ENCODE measurements around the gene IFIT1.
"Not testable (repeated sequence)": the region's sequence is repeated elsewhere in the genome, so short reads cannot be mapped to it uniquely, and the experiment has no call there.

IFIT1 gene

DNA sequence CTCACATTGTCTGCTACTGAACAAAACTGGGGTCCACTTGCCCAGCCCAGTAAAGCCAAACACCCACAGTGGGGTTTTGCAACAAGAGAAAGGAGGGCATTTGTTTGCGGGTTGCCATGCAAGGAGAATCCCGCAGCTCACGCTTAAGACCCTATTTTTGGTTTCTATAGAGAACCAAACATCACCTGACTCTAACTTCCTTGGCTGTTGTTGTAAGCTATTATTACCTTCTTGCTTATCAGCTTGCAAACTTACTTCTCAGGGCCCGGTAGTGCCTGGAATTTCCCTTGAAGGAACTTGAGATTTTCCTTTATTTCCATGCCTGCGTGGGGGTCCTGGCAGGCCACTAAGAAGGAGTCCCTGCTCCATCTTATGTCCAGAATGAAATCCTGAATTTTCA, 43.9 kb upstream of the IFIT1 start:
- TF ChIP-seq, protein P1, sequence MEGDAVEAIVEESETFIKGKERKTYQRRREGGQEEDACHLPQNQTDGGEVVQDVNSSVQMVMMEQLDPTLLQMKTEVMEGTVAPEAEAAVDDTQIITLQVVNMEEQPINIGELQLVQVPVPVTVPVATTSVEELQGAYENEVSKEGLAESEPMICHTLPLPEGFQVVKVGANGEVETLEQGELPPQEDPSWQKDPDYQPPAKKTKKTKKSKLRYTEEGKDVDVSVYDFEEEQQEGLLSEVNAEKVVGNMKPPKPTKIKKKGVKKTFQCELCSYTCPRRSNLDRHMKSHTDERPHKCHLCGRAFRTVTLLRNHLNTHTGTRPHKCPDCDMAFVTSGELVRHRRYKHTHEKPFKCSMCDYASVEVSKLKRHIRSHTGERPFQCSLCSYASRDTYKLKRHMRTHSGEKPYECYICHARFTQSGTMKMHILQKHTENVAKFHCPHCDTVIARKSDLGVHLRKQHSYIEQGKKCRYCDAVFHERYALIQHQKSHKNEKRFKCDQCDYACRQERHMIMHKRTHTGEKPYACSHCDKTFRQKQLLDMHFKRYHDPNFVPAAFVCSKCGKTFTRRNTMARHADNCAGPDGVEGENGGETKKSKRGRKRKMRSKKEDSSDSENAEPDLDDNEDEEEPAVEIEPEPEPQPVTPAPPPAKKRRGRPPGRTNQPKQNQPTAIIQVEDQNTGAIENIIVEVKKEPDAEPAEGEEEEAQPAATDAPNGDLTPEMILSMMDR (IDR thresholded peaks at IDR 0.05; ENCODE audit: low read depth, low read length), result no peak

DNA sequence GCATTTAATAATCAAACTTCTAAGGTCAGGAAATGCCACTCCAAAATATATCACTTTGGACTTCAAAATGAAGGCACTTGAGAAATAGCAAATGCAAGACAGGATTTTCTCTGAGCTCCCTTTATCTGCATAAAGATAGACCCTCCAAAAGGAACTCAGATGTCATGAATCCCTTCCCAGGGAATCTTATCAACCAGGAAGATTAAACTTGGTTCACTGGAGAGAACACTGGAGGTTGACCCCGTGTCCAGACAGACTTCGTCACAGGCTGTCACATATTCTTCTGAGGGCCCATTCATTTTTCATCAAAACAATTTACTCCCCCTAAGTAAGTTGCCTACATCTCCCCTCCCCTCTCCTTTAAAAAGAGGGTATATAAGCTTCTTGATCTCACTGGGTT, 43.4 kb upstream of the IFIT1 start:
- H3K4me3 ChIP-seq (ENCODE audit: low read depth, low read length), result no peak overlapping the region
- TF ChIP-seq, protein P1 (IDR thresholded peaks at IDR 0.05; ENCODE audit: low read depth, low read length), result no peak

More for the DNA sequence above, 43.9 kb upstream of the IFIT1 start:
- no peak overlapping the region for H3K4me3 ChIP-seq (ENCODE audit: low read depth, low read length)

DNA sequence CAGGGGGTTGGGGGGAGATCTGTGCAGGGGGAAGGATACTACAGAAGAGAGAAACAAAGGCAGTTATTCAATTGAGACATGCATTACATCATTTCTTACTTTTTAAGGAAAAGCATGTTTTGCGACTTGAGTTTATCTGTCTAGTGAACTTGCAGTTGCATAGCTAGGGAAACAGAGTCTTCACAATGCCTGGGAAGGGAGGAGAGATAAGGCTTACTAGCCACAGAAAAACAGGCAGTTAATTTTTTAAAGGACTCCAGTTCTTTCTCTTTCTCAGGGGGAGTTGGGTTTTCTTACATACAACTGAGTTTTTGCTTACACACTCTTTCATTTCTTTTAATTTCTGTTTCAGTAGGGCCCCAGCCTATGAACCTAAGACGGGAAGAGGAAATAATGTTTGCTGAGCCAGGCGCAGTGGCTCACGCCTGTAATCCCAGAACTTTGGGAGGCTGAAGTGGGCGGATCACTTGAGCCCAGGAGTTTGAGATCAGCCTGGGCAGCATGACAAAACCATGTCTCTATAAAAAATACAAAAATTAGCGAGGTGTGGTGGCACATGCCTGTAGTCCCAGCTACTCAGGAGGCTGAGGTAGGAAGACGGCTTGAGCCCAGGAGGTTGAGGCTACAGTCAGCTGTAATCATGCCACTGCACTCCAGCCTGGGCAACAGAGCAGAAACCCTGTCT, 41.6 kb upstream of the IFIT1 start:
- not testable (repeated sequence) for H3K4me3 ChIP-seq (ENCODE audit: low read depth, low read length)

DNA sequence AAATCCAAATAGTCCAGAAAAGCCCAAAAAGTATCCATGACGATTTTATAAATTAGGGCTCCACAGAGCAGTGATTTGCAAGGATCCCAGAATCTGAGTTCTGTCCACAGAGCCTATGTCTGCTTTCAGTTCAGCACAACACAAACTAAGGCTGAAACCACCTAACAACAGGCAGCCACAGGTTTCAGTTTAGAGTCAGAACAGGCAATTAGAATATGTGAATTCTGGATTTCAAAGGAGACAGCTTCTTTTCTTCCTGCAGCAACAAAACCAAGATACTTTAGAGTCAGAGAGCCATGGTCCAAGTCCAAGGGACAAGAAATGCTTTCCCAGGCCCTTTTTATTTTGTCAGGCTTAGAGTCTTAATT, 41.0 kb upstream of the IFIT1 start:
- TF ChIP-seq, protein P1 (IDR thresholded peaks at IDR 0.05; ENCODE audit: low read depth, low read length), result no peak
- no peak overlapping the region for H3K4me3 ChIP-seq (ENCODE audit: low read depth, low read length)

DNA sequence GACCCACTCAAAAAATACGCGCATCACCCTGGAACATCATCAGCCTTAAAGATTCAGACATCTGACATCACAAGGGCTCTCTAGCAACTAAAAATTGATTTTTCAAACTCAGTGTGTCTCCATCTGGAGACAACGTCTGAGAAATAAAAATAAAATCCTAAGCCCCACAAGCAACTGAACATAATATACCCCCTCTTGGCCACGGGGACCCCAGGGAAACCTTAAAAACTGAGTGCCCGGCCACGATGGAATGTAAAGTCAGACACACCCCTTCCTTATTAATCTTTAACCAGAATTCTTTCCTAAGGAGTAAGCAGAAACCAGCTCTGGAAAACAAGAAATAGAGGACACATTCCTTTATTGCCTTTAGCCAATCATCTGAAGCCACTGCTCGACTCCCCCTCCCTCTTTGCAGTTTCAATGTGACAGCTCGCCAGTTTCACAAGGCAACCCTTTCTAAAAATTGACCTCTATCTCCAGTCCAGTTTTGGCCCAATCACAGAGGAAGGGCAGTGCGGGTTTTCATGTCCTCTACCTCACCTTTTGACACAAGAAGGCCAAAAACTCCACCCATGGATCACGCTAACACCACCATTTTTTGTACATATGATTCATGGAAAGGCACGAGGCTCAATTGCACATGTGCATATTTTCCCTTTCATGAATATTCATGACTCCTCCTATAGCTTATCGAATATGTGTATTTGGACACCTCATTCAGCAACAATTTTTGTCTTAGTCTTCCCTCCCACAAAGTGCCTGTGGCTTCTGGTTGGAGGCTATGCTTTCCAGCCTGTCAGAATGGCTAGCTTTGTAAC, 40.4 kb upstream of the IFIT1 start:
- peak overlapping the region; percentile 20; the same call in 1 of the 2 replicates for H3K4me3 ChIP-seq (ENCODE audit: low read depth, low read length)
- TF ChIP-seq, protein P1 (IDR thresholded peaks at IDR 0.05; ENCODE audit: low read depth, low read length), result no peak

DNA sequence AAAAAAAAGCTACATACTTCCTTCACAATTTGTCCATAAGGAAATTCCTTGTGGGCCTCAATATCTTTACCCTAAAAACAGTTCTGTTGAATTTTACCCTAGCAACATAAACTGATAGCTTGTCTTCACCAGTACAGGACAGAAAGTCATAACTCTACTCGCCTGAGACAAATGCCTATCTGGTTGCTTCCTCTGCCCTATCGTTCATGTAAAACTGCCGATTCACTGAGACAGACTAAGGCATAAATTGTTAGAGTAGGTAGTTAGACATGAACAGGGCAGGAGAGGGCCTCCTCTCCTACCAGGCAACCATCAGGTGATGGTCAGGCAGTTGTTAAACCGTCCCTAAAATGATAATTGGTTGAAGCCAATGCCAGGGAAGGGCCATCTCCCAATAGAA, 39.6 kb upstream of the IFIT1 start:
- TF ChIP-seq, protein P1 (IDR thresholded peaks at IDR 0.05; ENCODE audit: low read depth, low read length), result no peak
- H3K4me3 ChIP-seq (ENCODE audit: low read depth, low read length), result no peak overlapping the region

DNA sequence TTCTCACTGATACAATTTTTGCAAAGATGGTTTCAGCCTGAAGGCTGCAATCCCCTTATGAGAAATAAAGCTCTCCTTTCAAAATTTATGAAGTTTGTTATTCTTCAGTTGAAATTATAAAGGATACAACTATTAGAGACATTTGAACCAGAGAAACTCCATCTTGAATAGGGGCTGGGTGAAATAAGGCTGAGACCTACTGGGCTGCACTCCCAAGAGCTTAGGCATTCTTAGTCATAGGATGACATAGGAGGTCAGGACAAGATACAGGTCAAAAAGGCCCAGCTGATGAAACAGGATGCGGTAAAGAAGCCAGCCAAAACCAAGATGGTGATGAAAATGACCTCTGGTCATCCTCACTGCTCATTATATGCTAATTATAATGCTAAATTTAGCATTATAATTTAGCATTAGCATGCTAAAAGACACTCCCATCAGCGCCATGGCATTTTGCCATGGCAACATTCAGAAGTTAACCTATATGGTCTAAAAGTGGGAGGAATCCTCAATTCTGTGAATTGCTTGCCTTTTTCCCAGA, 37.0 kb upstream of the IFIT1 start:
- TF ChIP-seq, protein P1 (IDR thresholded peaks at IDR 0.05; ENCODE audit: low read depth, low read length), result no peak
- H3K4me3 ChIP-seq (ENCODE audit: low read depth, low read length), result no peak overlapping the region

All from WI38 (cell line).